Measurements from ENCODE around the gene INSRR. TPM values are rescaled to one million over a fixed set of nuclear protein-coding genes. Genes with fewer than 3 reads are reported as not detected.

Gene INSRR
- total RNA-seq, 1 donor from 2014 or later, result not detected

GRCh38 chr1:156805766-156806511 lies 53.0 kb downstream of the INSRR start:
- H3K27ac Mint-ChIP-seq (ENCODE audit: unreplicated experiment), result no peak overlapping the region
- no peak overlapping the region for H3K4me3 Mint-ChIP-seq (ENCODE audit: unreplicated experiment)
- DNase-seq (ENCODE audit: low spot score), result no peak
- H3K4me1 Mint-ChIP-seq (ENCODE audit: low read depth), result peaks cover 4% of the 10 kb centered on the region
- no peak for TF ChIP-seq CTCF (IDR thresholded peaks at IDR 0.05)
- H3K27me3 Mint-ChIP-seq (ENCODE audit: low read depth), result peaks cover under 1% of the 10 kb centered on the region
- no peaks in the 10 kb centered on the region for H3K9me3 Mint-ChIP-seq (ENCODE audit: low read depth)
- H3K36me3 Mint-ChIP-seq (ENCODE audit: low read depth), result peaks cover 3% of the 10 kb centered on the region

- TF ChIP-seq CTCF (IDR thresholded peaks at IDR 0.05), result no peak
- Mint-ChIP-seq H3K4me3 (ENCODE audit: unreplicated experiment) (no peak overlapping the region), H3K4me1 (ENCODE audit: low read depth) (peaks cover 4% of the 10 kb centered on the region), H3K36me3 (ENCODE audit: low read depth) (peaks cover 8% of the 10 kb centered on the region), H3K27ac (ENCODE audit: unreplicated experiment) (no peak overlapping the region), H3K27me3 (ENCODE audit: low read depth) (no peaks in the 10 kb centered on the region), H3K9me3 (ENCODE audit: low read depth) (no peaks in the 10 kb centered on the region)
- no peak for DNase-seq (ENCODE audit: low spot score)
Measured at GRCh38 chr1:156804572-156805243, 54.2 kb downstream of the INSRR start.

GRCh38 chr1:156804026-156804425 lies 54.9 kb downstream of the INSRR start:
- no peak overlapping the region for H3K4me3 Mint-ChIP-seq (ENCODE audit: unreplicated experiment)
- no peak for DNase-seq (ENCODE audit: low spot score)
- no peak for TF ChIP-seq CTCF (IDR thresholded peaks at IDR 0.05)
- H3K36me3 Mint-ChIP-seq (ENCODE audit: low read depth), result peaks cover 9% of the 10 kb centered on the region
- no peak overlapping the region for H3K27ac Mint-ChIP-seq (ENCODE audit: unreplicated experiment)
- H3K4me1 Mint-ChIP-seq (ENCODE audit: low read depth), result peaks cover 4% of the 10 kb centered on the region
- no peaks in the 10 kb centered on the region for H3K9me3 Mint-ChIP-seq (ENCODE audit: low read depth)
- H3K27me3 Mint-ChIP-seq (ENCODE audit: low read depth), result no peaks in the 10 kb centered on the region

- peaks cover 4% of the 10 kb centered on the region for H3K4me1 Mint-ChIP-seq (ENCODE audit: low read depth)
- H3K9me3 Mint-ChIP-seq (ENCODE audit: low read depth), result no peaks in the 10 kb centered on the region
- H3K27ac Mint-ChIP-seq (ENCODE audit: unreplicated experiment), result no peak overlapping the region
Measured at GRCh38 chr1:156803086-156803851, 55.6 kb downstream of the INSRR start.

More at GRCh38 chr1:156803086-156803851, 55.6 kb downstream of the INSRR start:
- no peak for TF ChIP-seq CTCF (IDR thresholded peaks at IDR 0.05)
- peaks cover 9% of the 10 kb centered on the region for H3K36me3 Mint-ChIP-seq (ENCODE audit: low read depth)
- no peak overlapping the region for H3K4me3 Mint-ChIP-seq (ENCODE audit: unreplicated experiment)
- DNase-seq (ENCODE audit: low spot score), result no peak
- no peaks in the 10 kb centered on the region for H3K27me3 Mint-ChIP-seq (ENCODE audit: low read depth)

All from chondrocyte (in vitro differentiated cells).